HL-60 (cell line): ENCODE results near the gene TDRD9.

Experiments
- GABPA ChIP-seq: IDR thresholded peaks from 2 replicates; pipeline ENCODE4 v1.6.1; 2012; ENCODE audit warnings: low read depth
- POLR2AphosphoS5 ChIP-seq: IDR thresholded peaks from 2 replicates; pipeline ENCODE4 v1.6.1; 2012; ENCODE audit warnings: low read depth
- SPI1 ChIP-seq: IDR thresholded peaks from 2 replicates; pipeline ENCODE4 v1.6.1; 2012; ENCODE audit warnings: low read depth, mild to moderate bottlenecking, borderline replicate concordance
- TF ChIP-seq, protein P1 (sequence below): IDR thresholded peaks from one replicate; pipeline ENCODE4 v1.5.1; 2011; ENCODE audit warnings: low read length, control low read depth, inconsistent platforms; ENCODE audit not compliant: insufficient read depth
- TF ChIP-seq, protein P2 (sequence below): IDR thresholded peaks from 2 replicates; pipeline ENCODE4 v1.6.1; 2012; ENCODE audit warnings: low read depth; ENCODE audit not compliant: insufficient replicate concordance

GRCh38 chr14:104091061-104091926 lies 163.0 kb downstream of the TDRD9 start:
- TF ChIP-seq, protein P1, sequence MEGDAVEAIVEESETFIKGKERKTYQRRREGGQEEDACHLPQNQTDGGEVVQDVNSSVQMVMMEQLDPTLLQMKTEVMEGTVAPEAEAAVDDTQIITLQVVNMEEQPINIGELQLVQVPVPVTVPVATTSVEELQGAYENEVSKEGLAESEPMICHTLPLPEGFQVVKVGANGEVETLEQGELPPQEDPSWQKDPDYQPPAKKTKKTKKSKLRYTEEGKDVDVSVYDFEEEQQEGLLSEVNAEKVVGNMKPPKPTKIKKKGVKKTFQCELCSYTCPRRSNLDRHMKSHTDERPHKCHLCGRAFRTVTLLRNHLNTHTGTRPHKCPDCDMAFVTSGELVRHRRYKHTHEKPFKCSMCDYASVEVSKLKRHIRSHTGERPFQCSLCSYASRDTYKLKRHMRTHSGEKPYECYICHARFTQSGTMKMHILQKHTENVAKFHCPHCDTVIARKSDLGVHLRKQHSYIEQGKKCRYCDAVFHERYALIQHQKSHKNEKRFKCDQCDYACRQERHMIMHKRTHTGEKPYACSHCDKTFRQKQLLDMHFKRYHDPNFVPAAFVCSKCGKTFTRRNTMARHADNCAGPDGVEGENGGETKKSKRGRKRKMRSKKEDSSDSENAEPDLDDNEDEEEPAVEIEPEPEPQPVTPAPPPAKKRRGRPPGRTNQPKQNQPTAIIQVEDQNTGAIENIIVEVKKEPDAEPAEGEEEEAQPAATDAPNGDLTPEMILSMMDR, result no peak
- TF ChIP-seq, protein P2, sequence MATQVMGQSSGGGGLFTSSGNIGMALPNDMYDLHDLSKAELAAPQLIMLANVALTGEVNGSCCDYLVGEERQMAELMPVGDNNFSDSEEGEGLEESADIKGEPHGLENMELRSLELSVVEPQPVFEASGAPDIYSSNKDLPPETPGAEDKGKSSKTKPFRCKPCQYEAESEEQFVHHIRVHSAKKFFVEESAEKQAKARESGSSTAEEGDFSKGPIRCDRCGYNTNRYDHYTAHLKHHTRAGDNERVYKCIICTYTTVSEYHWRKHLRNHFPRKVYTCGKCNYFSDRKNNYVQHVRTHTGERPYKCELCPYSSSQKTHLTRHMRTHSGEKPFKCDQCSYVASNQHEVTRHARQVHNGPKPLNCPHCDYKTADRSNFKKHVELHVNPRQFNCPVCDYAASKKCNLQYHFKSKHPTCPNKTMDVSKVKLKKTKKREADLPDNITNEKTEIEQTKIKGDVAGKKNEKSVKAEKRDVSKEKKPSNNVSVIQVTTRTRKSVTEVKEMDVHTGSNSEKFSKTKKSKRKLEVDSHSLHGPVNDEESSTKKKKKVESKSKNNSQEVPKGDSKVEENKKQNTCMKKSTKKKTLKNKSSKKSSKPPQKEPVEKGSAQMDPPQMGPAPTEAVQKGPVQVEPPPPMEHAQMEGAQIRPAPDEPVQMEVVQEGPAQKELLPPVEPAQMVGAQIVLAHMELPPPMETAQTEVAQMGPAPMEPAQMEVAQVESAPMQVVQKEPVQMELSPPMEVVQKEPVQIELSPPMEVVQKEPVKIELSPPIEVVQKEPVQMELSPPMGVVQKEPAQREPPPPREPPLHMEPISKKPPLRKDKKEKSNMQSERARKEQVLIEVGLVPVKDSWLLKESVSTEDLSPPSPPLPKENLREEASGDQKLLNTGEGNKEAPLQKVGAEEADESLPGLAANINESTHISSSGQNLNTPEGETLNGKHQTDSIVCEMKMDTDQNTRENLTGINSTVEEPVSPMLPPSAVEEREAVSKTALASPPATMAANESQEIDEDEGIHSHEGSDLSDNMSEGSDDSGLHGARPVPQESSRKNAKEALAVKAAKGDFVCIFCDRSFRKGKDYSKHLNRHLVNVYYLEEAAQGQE, result no peak
- TF ChIP-seq POLR2AphosphoS5 (no peak), SPI1 (no peak), GABPA (no peak)
